GM18498 (cell line): ENCODE results near the gene CDK17.

Source experiments
- ATAC-seq: cut with Tn5 transposase; IDR thresholded peaks from one replicate; pipeline ENCODE4 v1.9.1; 2021; ENCODE audit warnings: mild to moderate bottlenecking, moderate library complexity; ENCODE audit not compliant: unreplicated experiment

The CDK17 gene

GRCh38 chr12:96241846-96242256 is 158.4 kb downstream of the CDK17 start:
- ATAC-seq: no peak

DNA sequence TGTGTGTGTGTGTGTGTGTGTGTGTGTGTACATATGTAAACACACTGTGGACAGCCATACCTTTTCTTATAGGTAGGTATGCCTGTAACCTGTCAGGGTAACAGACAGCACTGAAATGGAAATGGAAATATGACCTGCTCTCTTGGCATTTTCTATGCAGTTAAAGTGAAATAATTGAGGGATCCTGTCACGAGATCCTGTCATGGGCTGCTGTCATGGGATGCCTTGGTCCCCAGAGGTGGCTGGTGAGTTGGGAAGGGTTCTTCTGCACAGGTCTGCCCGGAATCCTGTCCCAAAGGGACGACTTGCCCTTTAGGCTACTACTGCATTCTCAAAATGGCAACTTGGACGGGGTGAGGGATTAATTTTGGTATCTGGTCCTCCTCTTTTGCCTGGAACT is 158.8 kb downstream of the CDK17 start:
- ATAC-seq: no peak

- no peak for ATAC-seq
These were observed 159.6 kb downstream of the CDK17 start for GRCh38 chr12:96240656-96241055.

GRCh38 chr12:96239711-96240635 is 160.3 kb downstream of the CDK17 start:
- no peak for ATAC-seq

GRCh38 chr12:96238336-96239047 is 161.7 kb downstream of the CDK17 start:
- ATAC-seq: no peak

GRCh38 chr12:96237465-96238077 is 162.7 kb downstream of the CDK17 start:
- no peak for ATAC-seq

DNA sequence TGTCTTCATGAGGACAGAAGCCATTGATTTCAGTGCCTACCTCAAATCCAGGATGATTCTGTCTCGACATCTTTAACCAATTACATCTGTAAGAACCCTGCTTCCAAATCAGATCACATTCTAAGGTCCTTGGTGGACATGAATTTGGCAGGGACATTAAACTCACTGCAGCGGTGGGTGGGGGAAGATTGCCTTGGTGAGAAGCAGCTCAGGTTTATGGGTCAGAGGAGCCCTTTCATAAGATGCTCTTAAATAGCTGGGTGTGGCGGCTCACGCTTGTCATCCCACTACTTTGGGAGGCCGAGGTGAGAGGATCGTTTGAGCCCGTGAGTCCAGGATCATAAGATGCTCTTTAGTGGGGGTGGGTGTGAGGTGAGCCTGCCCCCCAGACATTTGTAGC is 163.2 kb downstream of the CDK17 start:
- ATAC-seq: no peak

DNA sequence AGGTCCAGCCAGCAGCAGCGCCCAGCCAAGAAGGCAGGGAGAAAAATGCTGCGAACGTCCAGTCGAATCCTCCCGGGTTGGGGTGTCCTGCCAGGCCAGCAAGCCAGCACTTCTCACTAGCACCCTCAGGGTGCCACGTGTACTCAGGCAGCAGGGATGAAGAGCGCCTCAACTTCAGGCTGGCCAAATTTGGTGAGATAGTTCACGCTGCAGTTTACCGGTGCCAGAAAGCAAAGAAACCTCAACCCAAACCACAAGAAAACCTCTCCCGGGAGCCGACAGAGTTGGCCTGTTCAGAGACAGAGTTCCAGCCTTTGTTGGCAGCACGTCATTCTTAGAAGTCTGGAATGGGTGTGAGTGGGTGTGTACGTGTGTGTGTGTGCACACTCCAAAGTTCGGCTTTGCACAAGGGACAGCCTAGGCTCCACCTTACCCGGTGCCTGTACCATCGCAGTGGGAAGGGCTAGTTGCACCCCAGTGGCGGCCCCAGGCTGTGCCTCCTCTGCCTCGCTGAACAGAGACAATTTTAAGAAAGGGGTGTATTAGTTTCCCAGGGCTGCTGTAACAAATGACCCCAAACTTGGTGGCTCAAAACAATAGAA is 163.9 kb downstream of the CDK17 start:
- no peak for ATAC-seq

DNA sequence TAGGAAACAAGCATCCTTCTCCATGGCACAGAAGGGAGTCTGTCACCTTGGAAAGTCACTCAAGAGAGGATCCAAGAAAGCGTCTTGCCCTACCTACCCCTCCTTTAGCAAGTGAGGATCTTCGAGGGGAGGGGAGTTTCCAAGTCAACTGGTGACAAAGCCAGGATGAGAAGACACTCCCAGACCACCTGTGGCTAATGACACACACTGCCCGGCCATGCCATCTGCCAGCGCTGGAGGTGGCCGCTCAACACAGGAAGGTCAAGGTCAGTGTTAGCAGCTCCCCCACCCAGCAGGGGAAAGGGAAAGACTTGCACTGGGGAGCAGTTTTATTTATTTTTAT is 164.8 kb downstream of the CDK17 start:
- ATAC-seq: no peak

GRCh38 chr12:96234591-96235483 is 165.4 kb downstream of the CDK17 start:
- ATAC-seq: no peak

GRCh38 chr12:96233939-96234461 is 166.2 kb downstream of the CDK17 start:
- ATAC-seq: no peak

DNA sequence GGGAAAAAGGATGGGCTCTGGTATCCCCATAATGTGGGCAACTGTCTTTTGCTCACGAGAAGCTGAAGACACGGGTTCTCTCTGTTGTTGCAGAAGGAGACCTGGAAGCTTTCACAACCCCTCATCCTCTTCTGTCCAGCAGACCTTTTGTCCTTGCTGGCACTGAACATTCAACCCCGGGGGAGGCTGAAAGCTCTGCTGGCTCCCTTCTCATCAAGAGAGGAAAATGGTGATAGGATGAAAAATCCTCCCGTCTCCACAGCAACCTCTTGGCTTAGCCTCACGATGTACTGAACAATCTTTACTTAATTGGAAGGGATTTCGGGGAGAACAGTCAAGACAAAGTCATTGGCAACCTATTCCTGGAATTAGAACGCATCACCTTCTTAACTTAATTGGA is 167.1 kb downstream of the CDK17 start:
- no peak for ATAC-seq

GRCh38 chr12:96230646-96231045 is 169.6 kb downstream of the CDK17 start:
- no peak for ATAC-seq

DNA sequence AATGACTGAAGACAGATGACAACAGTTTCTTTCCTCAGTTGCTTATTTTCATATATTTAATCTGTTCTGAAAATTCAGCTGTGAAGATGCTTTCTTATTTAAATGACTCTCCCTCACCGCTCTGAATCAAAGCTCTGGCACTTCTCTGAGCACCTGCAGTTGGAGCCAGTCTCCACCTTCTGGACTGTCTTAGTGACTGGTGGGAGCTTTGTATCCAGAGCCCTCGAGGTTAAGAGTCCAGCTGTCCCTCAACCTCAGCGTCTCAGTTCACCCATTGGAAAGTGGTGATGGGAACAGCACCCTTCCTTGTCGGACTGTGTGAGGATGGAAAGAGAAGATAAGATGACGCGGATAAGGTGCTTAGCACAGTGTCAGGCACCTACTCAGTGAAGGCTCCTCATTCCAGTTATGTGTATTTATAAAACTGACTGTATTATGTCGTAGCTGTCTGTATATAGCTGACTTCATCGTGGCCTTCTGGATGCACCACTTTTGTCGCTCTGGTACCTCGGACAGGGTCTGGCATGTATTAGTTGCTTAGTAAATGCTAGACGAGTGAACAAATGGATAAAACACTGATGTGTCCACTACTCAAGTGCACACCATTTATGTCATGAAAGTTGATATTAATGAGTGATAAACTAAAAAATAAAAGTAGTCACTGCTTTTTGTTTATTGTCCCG is 171.5 kb downstream of the CDK17 start:
- ATAC-seq: no peak
